H1 (cell line): ENCODE measurements around the gene SV2C. TPM values are rescaled to one million over a fixed set of nuclear protein-coding genes. Genes with fewer than 3 reads are reported as not detected.

ENCODE experiments used
- CHD7 ChIP-seq: fragments of 300-600 bp; sonication (generic); IDR thresholded peaks from 2 replicates; pipeline ENCODE4 v1.7.1; 2012; ENCODE audit warnings: low read length, moderate library complexity, mild to moderate bottlenecking, inconsistent platforms; ENCODE audit not compliant: insufficient replicate concordance
- polyA plus RNA-seq, 7 experiments: library from polyadenylated mRNA; depleted of rRNA in 3 of 7; stranded (reverse) in 5 of 7; unstranded in 2 of 7; fragments of >200 nt in 5 of 7; fragments of 200-250 nt in 2 of 7; gene quantifications; 1 replicate in 5 of 7; 2 replicates in 1 of 7; 4 replicates in 1 of 7; pipeline versions ENCODE4 v1.2.1 to v1.2.3, GENCODE V29; 2011 to 2013; ENCODE audit warnings: missing spikeins in 2 of 7, mixed read lengths in 2 of 7
- total RNA-seq: library from RNA; stranded (reverse); fragmentation: NEBNext Ultra II Directional; extraction: Animal tissue kit (Norgen Biotek cat#: 25700); gene quantifications from 2 replicates; pipeline ENCODE4 v1.2.1, GENCODE V29; 2021

The SV2C gene
- total and polyA plus RNA-seq, 2 of the 8 experiments (the other 6 are each of a cell fraction or from before 2014, with no cell fraction given) = 0.08 to 0.24 TPM

GRCh38 chr5:76400466-76400865, 317.3 kb downstream of the SV2C start (continued):
- TF ChIP-seq CHD7 = no peak
- TF ChIP-seq, all 59 proteins: peak for 0
